H4 (cell line): Measurements from ENCODE around the gene OR4E1. TPM values are rescaled to one million over a fixed set of nuclear protein-coding genes. Genes with fewer than 3 reads are reported as not detected.
"Not testable (repeated sequence)": the region's sequence is repeated elsewhere in the genome, so short reads cannot be mapped to it uniquely, and the experiment has no call there.

ENCODE experiments used
- DNase-seq: peaks from one replicate; pipeline ENCODE4 v3.0.0-alpha.2; 2015; ENCODE audit warnings: low spot score
- total RNA-seq: library from RNA; depleted of rRNA; stranded (reverse); fragments of >200 nt; shearing (Covaris generic); gene quantifications from 2 replicates; pipeline ENCODE4 v1.2.3, GENCODE V29; 2014; rRNA removed

OR4E1 gene
- not detected in 2 replicates for total RNA-seq

- DNase-seq: no peak
Observed at GRCh38 chr14:21673718-21674117, at the start of gene OR4E1. Gene OR4E1 (minus strand): TSS chr14:21673818. CDS start chr14:21670935, 2,883 bp downstream.

- DNase-seq: no peak
Observed at GRCh38 chr14:21721504-21721903, 47.9 kb upstream of the OR4E1 start.

- no peak for DNase-seq
Observed at GRCh38 chr14:21719841-21720240, 46.2 kb upstream of the OR4E1 start.

GRCh38 chr14:21714318-21714929 is 40.8 kb upstream of the OR4E1 start:
- no peak for DNase-seq

DNA sequence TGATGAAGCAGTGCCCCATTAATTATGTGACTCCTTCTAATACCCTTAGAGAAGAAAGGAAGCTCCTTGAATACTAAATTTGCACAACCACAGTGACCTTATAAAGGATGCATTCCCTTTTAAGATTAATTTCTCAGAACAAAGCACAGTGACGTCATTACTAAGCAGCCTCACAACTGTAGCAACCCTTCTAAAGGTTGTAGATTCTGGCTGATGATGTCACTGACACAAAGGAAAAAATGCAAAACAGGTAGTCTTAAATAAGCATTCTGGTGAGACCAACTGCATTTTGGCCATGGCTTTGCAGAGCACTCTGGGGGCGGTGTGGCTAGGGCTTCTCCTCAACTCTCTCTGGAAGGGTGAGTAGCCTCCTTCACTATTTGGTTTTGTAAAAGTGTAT is 38.4 kb upstream of the OR4E1 start:
- DNase-seq: no peak

- peak; percentile 17 for DNase-seq
Observed at GRCh38 chr14:21711360-21711961, 37.8 kb upstream of the OR4E1 start.

DNA sequence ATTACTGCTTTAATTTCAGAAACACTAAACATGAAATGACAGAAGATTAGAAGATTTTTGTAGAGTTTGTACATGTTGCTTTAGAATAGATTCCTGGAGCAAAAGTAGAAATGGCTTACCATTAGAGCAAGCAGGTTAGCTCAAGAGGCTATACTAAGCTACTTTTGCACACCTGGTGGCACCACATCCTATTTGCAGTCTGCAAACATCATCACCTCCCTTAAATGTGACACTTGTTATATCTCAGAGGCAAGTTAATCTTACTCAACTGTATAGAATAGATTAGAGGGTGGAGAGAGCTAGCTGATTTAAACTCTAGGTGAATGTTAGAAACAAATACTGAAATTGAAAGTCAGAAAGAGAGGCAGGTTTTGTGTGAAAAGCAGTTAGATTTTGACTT is 30.7 kb upstream of the OR4E1 start:
- DNase-seq: no peak

- no peak for DNase-seq
Observed at GRCh38 chr14:21703357-21704326, 30.0 kb upstream of the OR4E1 start.

DNA sequence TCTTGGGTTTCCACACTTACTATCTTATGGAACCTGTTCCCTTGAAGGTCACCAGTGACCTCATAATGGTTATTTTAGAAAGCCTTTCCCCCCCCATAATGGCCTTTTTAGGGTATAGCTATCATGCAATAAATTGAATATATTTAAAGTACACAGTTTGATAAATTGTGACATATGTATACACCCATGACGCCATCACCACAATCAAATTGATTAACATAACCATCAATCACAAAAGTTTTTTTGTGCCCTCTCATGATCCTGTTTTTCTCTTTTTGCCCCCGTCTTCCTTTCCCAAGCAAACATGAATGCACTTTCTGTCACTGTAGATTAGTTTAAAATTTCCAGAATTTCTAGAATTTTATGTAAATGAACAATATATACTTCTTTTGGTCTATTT is 28.7 kb upstream of the OR4E1 start:
- no peak for DNase-seq

GRCh38 chr14:21699551-21699950 is 25.9 kb upstream of the OR4E1 start:
- no peak for DNase-seq

- DNase-seq: not testable (repeated sequence)
Observed at GRCh38 chr14:21698538-21698937, 24.9 kb upstream of the OR4E1 start.

DNA sequence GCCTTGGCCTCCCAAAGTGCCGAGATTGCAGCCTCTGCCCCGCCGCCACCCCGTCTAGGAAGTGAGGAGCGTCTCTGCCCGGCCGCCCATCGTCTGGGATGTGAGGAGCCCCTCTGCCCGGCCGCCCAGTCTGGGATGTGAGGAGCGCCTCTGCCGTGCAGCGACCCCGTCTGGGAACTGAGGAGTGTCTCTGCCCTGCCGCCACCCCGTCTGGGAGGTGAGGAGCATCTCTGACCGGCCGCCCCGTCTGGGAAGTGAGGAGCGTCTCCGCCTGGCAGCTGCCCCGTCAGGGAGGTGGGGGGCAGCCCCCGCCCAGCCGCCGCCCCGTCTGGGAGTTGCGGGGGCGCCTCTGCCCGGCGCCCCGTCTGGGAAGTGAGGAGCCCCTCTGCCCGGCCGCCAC is 24.0 kb upstream of the OR4E1 start:
- DNase-seq: not testable (repeated sequence)

GRCh38 chr14:21694425-21694824 is 20.8 kb upstream of the OR4E1 start:
- no peak for DNase-seq

- DNase-seq: no peak
Observed at GRCh38 chr14:21686468-21686867, 12.8 kb upstream of the OR4E1 start.

DNA sequence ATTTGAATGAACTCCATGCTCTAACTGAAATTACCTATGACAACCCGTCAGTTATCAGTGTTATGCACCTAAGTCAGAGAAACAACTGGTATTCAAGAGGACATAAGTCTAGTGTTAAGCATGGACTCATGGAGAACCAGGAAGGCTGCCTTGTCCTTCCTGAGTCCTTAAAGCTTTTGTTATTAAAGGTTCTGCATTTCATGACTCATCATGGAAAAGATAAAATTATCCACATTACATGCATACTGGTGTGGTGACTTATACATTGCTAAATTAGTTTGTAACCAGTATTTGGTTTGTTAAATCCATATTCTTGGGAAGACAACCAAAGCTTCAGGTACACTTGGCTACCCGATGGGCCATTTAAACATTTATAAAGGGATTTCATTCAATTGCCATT is 6.5 kb upstream of the OR4E1 start:
- no peak for DNase-seq

- DNase-seq: no peak
Observed at GRCh38 chr14:21675566-21675965, 1.9 kb upstream of the OR4E1 start.

- no peak for DNase-seq
Observed at GRCh38 chr14:21672116-21672515, 1.5 kb downstream of the OR4E1 start.

- no peak for DNase-seq
Observed at GRCh38 chr14:21671371-21671770, 2.2 kb downstream of the OR4E1 start.

GRCh38 chr14:21669284-21669683 is 4.3 kb downstream of the OR4E1 start:
- no peak for DNase-seq

- DNase-seq: peak; percentile 39
Observed at GRCh38 chr14:21668377-21668776, 5.2 kb downstream of the OR4E1 start.

DNA sequence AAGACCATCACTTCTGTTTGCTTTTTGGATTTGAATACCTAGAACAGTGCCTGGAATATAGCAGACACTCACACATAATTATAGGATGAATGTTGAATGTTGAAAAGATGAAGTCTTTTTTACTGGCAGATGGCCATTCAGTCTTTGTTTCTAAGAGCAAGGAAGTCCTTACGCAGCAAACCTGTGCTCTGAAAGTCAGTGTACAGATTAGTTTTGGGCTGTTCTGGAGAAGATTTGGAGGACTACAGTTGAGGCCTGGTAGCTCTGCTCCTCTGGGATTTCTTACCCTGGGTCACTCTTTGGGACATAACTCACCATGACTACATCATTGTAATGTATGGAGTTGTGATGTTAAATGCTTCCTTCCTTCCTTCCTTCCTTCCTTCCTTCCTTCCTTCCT is 16.6 kb downstream of the OR4E1 start:
- DNase-seq: no peak

DNA sequence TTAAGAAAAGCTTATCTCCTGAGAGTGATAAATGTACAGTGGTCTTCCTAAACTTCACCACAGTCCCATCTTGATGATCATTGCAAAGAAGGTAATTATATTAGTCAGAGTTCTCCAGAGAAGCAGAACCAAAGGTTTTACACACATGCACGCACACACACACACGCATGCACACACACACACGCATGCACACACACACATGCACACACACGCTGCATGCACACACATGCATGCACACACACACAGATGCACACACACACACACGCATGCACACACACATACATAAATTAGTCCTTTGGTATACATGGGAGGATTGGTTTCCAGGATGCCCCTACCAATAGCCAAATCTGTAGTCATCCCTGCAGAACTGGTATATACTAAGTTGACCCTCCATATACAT is 19.4 kb downstream of the OR4E1 start:
- no peak for DNase-seq
